Measurements from ENCODE around the gene WHRN.

The WHRN gene

DNA sequence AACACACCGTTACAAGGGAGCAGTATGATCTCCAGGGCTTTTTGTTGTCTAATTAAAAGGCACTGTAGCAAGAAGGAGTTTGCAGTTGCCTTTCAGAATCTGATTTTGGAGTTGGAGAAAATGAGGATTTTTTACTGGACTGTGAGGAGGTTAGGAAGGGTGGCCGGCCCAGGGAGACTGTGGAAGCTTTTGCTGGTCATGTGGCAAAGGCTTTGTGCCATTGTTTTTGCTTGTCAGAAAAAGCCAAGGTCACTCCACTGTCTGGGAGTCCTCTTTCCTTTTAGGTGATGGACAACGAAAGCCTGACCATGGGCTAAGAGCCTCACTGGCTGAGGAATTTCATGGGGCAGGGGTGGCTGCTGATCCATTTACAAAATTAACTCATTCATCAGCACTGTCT is 10.3 kb upstream of the WHRN start:
- no peak for DNase-seq (ENCODE audit: low read depth in 2 of 3, low spot score in 2 of 3)

DNA sequence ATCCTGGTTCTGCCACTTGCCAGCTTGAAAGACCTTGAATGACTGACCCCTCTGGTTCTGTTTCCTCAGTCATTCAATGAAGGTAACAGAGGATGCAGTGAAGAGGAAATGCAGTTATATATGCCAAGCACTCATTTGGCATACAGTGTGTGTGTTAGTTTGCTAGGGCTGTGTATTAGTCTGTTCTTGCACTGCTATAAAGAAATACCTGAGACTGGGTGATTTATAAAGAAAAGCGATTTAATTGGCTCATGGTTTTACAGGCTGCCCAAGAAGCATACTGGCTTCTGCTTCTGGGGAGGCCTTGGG is 8.6 kb upstream of the WHRN start:
- DNase-seq (ENCODE audit: low read depth in 2 of 3, low spot score in 2 of 3): no peak

DNA sequence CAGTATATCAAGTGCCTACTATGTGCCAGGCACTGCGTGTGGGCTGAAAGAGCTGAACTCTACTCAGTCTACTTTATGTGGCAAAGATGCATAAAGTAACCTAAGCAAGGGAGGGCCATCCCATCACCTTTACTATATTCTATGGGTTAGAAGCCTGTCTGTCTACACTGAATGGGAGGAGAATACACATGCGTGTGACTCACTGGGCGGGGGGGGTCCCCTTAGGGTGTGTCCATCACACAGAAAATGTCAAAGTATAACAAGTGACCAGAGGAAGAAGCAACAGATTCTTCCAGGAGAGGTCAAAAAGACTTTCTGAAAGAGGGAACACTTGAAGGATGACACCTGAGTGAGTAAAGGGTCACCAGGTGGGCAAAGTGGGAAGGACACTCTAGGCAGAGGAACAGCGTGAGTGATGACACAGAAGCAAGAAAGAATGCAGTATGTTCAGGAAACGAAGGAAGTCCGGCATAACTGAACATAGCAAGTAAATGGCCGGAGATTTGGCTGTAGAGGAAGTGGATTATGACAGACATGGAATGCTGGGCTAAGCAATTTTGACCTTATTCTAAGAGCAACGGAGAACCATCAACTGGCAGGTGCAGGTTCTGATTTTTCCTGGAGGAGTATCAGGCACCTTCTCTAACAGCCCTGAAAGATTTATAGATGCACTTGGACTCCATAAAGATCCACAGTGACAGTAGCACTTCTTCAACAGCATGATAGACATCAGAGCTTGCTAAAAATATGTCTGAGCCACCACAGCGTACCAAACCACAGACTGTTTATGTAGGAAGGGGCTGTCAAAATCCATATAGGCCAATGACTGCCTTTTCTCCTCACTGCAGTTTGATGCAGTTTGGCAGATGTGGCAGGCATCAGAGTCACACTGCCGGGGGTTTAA is 8.0 kb upstream of the WHRN start:
- no peak for DNase-seq (ENCODE audit: low read depth in 2 of 3, low spot score in 2 of 3)

DNA sequence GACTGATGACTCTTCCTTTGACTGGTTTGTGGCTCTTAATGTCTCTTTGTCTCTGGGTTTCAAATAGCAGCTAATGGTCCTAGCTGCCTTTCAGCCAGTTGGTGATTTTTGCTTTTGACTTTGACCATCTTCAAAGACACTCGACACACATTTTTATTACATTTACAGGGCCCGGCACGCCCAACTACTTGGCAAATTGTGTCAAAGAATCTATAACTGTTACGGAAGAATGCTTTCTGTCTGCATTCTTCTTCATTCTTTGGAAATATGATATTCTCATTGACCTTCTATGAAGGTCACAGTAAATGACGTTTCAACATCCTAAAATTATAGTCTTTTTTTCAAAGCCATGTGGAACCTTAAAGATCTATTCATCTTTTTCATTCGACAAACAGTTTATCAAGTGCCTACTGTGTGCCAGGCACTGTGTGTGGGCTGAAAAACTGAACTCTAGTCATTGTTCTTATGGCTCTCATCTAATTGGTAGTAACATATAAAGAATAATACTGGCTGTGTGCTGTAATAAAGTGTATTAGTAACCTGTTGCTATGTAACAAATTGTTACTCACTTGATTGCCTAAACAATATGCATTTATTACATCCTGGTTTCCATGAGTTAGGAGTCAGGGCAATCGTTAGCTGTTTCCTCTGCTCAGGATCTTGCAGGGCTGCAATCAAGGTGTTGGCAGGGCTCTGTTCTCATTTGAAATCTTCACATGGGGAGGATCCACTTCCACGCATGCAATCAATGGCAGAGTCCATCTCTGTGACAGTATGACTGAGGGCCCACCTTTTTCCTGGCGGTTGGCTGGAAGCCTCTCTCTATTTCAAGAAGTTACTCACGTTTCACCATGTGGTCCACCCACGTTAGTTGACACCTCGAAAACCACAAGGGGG is 7.0 kb upstream of the WHRN start:
- DNase-seq (ENCODE audit: low read depth in 2 of 3, low spot score in 2 of 3): no peak

DNA sequence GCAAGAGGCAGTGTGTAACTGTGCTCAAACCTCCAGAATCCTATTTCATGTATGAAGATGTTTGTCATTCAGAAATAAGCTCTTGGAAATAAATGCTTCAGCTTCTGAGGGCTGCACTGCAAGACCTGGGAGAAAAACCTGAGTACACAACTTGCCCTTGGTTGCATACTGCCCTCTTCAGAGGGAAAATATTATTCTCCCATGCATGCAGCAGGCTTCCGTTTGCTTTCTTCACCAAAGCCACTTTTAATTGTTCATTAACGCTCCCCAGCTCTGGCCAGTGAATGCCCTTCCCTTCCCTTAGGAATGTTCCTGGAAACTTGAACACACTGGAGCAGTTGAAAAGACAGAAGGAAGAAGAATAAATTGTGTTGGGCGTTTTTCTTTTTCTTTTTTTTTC is 2.5 kb upstream of the WHRN start:
- no peak for DNase-seq (ENCODE audit: low read depth in 2 of 3, low spot score in 2 of 3)

DNA sequence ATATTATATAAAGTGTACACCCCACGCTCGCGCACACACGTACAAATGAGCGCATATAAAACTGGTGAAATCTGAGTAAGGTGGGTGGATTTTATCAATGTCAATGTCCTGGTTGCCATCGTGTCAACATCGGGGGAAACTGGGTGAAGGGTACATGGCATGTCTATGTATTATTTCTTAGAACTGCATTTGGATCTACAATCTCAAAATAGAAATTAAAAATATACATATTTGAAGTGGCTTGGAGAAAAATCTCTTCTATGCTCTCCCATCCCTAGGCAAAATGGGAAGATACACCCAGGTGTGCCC is 763 bp upstream of the WHRN start:
- no peak for DNase-seq (ENCODE audit: low read depth in 2 of 3, low spot score in 2 of 3)

DNA sequence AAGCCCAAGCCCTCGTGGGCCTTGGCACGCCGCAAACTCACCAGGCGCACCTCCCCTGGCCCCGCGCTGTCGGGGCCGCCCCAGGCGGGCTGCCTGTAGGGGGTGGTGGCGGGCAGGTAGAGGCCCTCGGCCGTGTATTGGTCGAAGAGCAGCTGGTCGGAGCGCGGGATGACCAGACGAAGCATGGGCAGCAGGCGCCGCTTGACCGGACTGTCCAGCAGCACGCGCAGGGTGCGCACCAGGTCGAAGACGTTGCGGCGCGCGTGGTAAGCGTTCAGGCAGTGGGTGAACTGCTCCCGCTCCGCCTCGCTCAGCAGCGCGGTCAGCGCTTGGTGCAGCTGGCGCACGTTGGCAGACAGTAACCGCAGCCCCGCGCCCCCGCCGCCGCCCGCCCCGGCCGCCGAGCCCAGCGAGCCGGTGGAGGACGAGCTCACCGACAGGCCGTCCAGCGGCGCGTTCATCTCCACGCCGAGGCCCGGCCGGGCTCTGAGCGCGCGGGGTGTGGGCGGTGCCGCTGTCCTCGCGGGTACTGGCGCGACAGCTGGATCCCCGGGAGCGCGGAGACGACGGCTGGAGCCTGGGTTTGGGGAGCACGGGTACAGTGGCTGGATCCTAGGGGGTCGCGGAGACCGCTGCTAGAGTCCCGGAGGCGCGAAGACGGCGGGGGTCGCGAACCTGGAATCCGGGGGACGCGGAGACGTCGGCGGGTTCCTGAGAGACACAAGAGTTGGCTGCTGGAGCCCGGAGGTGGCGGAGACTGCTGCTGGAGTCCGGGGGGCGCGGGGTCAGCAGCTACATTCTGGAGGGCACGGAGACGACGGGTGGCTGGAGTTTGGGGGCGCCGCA is 709 bp downstream of the WHRN start:
- no peak for DNase-seq (ENCODE audit: low read depth in 2 of 3, low spot score in 2 of 3)

DNA sequence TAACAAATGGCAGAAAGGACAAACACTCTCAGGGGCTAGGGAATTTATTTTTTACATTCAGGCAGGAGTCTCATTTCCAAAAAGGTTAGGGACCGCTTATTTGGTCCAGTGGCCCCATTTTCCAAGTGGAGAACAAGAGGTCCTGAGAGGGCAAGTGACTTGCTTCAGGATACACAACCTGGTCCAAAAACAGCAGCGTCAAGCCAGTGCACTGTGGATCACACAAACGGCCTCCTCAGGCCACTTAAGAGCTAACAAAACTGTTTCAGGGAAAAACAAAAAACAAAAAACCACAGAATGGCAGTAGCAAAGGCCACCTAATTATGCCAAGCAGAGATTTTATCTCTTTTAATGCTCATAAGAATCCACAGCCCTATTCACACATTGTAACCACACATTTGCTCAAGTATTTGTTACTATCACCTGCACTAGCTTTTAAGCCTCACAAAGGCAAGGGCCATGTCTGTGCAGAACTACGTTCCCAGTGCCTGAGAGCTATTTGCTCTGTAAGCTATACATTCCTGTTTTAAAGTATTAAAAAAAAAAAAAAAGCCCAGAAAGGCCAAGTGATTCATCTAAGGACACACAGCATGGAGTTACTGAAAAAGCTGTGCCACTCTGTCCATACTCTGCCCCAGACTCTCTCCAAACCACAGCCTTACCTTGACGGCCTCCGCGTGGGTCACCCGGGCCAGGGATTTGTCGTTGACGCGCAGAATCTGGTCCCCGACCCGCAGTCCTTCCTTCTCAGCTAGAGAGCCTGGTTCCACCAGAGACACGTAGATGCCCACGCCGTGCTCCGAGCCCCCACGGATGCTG is 1.5 kb downstream of the WHRN start:
- DNase-seq (ENCODE audit: low read depth in 2 of 3, low spot score in 2 of 3): no peak

DNA sequence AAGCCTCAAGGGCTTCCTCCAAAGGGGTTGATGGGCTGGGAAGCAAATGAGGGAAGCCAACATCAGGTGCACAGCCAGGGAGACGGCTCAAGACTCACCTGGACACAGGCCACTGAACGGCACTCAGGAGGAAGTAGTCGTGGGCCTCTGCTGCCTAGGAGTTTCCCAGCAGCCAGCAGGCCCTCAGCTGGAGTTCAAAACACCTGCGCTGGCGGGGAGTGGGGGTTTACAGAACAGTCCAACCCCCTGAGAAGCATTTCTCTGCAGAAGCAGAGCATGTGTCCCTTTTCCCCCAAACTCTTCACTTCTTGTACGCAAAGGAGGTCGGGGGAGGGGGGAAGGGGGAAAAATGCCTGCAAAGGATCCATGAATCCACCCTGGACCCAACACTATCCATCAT is 2.3 kb downstream of the WHRN start:
- no peak for DNase-seq (ENCODE audit: low read depth in 2 of 3, low spot score in 2 of 3)

DNA sequence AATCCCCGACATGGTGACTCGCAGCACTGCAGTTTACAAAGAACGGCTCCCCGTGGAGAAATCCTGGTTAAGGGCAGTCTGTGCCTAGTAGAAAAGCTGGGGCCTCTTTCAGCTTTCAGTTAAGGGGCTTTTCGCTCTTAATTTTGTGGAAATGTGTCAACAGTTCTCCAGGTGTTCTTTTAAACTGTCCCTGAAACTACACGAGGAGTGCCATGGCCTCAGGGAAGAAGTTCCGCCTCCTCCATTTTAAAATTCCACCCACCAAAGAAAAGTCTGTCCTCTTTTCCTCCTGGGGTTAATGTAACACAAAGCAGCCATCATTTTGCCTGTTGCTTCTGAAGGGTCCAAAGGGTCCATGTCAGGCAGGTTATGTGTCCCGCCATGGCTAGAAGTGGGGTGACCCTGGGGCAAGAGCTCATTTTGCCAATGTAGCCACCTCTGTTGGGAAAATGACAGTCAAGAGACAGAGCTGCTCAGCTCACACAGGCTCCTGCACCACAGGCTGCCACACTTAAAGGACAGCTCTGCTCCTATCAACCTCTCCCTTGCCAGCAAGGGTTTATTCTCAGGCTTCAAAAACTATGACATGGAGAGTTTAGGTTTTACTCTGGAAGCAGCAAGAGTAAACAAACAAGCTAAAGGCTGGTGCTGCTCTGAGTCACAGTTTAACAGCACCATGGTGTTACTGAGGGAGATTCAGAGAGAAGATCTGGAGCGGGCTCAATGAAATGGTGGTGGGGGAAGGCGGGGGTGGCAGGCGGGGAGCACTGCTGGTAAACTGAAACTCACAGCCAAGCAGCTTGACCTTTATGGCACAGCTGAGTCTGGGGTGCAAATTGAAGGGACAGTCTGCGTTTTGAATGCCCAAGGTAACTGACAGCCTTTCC is 3.2 kb downstream of the WHRN start:
- no peak for DNase-seq (ENCODE audit: low read depth in 2 of 3, low spot score in 2 of 3)

DNA sequence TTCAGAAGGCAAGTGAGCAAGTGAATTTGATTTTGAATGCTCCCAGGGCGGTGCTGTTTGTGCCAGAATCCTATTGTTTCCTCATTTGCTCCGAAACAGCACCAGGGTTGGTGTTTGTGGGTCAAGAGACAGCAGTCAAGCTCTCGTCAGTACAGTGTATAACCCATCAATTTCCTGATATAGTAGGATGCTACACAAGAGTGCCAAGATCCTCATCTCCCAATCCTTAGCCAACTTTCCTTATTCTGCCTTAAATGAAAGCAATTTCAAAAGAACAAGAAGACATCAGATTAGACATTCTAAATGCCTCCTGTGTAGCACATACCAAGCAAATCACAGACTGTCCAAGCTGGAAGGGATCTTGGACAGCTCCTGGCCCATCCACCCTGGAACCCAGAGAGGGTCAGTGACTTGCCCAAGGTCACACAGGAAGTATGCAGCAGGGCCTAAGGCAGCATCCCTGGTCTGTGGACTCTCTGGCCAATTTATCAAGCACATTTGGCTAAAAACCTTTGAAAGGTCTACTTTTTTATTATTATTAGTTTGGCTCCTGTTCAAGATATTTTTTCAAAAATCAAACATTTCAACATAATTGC is 4.5 kb downstream of the WHRN start:
- no peak for DNase-seq (ENCODE audit: low read depth in 2 of 3, low spot score in 2 of 3)

DNA sequence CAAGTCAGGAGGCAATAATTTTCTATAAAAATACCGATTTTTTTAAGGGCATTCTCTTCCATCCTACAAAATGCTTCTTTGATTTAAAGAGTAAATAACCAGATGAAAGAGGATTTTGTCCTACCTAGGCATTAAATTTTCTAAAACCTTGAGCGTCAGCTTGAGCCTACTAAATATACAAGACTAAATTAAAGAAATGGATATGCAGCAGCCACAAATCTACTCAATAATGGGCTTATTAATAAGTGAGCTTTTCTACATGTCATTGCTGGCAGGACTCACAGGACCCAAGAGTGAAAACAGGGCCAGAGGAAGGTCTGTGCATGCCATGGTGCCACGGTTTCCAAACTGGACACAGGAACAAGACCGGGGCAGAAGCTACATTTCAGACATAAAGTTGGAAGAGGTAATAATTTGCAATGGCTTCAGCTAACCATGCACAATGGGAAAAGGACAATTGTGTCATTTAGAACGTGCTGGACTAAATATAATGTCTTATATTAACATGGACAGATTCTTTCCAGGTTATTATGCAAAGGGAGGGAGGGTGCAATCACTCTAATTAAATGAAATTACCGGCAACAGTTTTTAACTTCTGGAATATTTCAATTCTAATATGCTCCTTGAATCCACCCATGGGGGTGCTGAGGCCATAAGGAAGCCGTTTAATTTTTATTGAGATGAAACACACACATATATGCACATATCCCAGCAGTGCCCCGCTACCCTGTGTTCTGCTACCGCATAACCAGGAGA is 5.2 kb downstream of the WHRN start:
- no peak for DNase-seq (ENCODE audit: low read depth in 2 of 3, low spot score in 2 of 3)

DNA sequence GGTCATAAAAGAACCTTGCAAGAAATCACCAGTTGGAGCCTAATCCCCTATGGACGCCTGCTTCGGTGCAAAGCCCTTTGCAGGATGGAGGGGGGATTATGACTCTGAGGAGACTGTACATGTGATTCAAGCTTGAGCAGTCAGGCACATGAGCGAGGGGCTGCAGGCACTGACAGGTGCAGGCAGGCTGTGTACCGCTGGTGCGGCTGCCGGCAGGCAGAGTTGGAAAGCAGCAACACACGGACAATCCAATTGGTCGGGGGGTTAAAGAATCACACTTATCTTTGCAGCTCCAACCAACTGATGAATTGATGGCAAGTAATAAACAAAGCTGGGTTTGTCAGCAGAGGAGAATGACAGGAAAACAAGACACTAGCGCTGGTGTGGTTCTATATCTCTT is 5.7 kb downstream of the WHRN start:
- DNase-seq (ENCODE audit: low read depth in 2 of 3, low spot score in 2 of 3): no peak

DNA sequence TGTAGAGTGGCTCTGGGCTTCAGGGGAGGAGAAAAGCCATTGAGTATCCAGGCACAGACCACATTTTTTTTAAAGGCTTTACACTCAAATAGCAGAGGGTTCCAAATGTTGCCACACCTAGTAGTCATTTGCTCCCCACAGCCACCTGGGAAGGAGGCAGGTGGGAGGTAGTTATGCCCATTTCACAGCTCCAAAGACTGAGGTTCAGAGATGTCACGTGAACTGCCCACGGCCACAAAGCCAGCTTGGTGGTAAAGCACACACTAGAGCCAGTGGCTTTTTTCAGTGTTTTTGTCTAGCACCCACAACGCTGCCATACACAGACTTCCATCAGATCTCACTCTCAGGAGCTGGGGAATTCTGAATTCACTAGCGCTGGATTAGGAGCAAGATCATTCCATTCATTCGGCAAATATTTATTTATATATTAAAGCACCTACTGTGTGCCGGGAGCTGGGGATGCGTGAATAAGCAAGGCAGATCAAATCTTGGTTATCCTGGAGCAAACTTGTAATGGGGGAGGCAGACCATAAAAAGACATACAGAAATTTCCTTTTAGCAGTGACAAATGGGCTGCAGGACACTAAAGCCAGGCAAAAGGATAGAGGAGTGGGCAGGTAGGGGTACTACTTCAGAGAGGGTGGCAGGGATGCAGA is 7.4 kb downstream of the WHRN start:
- DNase-seq (ENCODE audit: low read depth in 2 of 3, low spot score in 2 of 3): no peak

DNA sequence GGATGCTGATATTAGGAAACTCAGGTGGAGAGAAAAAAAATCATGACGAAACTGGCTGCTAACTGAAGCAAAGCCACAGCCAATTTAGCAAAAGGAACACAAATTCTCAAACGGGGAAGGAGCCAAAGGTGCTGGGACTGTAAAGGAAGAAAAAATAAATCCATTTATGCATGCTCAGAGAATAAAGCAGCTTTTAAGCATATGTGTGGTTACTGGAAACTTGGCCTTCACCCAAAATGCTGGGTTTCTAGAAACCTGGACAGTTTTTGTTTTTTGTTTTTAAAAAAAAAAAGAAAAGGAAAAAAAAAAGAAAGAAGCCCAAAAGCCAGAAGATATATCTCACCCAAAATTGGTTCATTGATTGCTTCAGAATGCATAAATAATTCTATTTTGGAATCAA is 8.0 kb downstream of the WHRN start:
- no peak for DNase-seq (ENCODE audit: low read depth in 2 of 3, low spot score in 2 of 3)

DNA sequence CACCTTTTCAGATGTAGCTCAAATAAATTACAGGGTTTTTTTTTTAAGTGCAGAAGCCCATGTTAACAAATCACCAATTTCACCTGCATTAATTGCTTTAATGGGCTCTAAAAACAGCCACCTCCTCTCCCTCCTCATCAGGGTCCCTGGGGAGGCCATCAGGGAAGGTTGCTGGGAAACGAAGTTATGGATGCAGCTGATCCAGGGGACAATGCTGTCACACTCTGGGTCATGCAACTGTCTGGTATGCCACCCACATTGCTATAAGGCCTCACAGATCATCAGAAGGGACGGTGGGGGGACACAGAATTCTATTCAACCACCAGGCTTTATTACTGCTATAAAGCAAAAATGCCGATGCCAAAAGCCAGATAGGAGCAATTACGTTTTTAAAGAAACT is 9.3 kb downstream of the WHRN start:
- no peak for DNase-seq (ENCODE audit: low read depth in 2 of 3, low spot score in 2 of 3)

DNA sequence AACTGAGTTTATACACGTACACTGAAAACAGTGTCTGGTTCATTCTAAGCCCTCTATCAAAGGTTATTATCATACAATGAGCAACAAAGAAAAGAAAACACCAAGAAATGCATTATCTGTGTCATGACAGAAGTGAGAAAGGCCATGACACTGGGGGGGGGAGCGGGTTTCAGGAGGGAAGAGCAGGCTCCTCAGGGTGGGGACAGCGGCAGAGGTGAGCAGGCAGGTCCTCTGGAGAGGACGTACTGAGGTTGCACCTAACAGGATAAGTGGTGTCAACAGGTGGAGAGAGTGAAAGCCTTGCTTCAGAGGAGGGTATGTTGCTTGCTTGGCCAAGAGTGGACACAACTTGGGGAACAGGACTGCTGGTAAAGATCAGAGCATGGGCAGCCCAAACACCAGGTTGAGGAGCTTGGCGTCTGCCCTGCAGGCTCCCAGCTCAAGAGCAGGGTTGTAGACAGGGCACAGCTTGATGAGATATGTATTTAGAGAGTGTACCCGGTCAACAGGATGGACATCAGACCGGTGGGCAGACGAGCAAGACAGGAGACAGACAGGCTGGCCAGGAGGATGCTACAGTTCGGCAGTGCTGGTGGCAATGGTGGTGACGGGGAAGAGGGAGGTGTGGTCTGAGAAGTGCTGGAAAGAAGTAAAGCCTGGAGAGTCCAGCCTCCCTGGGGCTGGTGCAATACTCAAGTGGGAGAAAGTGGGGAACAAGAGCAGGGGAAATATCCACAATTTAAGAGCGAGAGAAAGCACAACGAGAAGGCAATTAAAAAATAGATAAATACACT is 10.3 kb downstream of the WHRN start:
- no peak for DNase-seq (ENCODE audit: low read depth in 2 of 3, low spot score in 2 of 3)

All from activated CD8-positive, alpha-beta memory T cell treated with anti-CD3 and anti-CD28 coated beads for 48 hours (primary cell).